SK-N-SH (cell line): Measurements from ENCODE around the gene VSIG8. TPM values are rescaled to one million over a fixed set of nuclear protein-coding genes. Genes with fewer than 3 reads are reported as not detected.

Source experiments
- CTCF ChIA-PET: fragments of 300-600, 350-600 bp; formaldehyde crosslinking; extraction: SDS; loops from one replicate; lab custom pipeline; 2021; lab: Yijun Ruan, JAX
- POLR2A ChIA-PET: fragments of 350-600 bp; sonication (Branson Sonifier 250); formaldehyde crosslinking; extraction: SDS; loops from one replicate; lab custom pipeline; 2020; ENCODE audit warnings: antibody characterized with exemption, inconsistent platforms; lab: Yijun Ruan, JAX
- DNase-seq: peaks from one replicate; pipeline ENCODE4 v3.0.0; 2012
- H2AFZ ChIP-seq: fragments of 200-600 bp; sonication (generic); 2 replicates; pipeline ENCODE4 v1.8.1; 2016; ENCODE audit warnings: antibody characterized with exemption, mild to moderate bottlenecking, low read depth
- H3F3A ChIP-seq: fragments of 200-600 bp; sonication (generic); replicated peaks from 2 replicates; pipeline ENCODE3; 2016; ENCODE audit warnings: antibody characterized with exemption, mild to moderate bottlenecking; ENCODE audit not compliant: insufficient read depth
- H3K27ac ChIP-seq, 2 experiments: fragments of 200-500 bp in 1 of 2; fragments of 200-600 bp in 1 of 2; sonication (Bioruptor generic) in 1 of 2; sonication (generic), shearing (Covaris generic) in 1 of 2; 2 replicates each; pipeline versions ENCODE4 v1.5.1 to v1.6.1; 2014 to 2016; ENCODE audit warnings: low read depth in 2 of 2, inconsistent platforms in 1 of 2, low read length in 1 of 2, mild to moderate bottlenecking in 1 of 2, mixed read lengths in 1 of 2
- H3K27me3 ChIP-seq: fragments of 200-600 bp; sonication (generic), shearing (Covaris generic); 2 replicates; pipeline ENCODE4 v1.6.1; 2016; ENCODE audit warnings: mixed run types; ENCODE audit not compliant: insufficient read depth
- H3K36me3 ChIP-seq, 2 experiments: fragments of 200-500 bp in 1 of 2; fragments of 200-600 bp in 1 of 2; sonication (Bioruptor generic) in 1 of 2; sonication (generic) in 1 of 2; replicated peaks in 1 of 2; 2 replicates each; pipeline versions ENCODE3 to v1.5.1; 2014 to 2016; ENCODE audit warnings: low read length in 1 of 2, mild to moderate bottlenecking in 1 of 2; ENCODE audit not compliant: insufficient read depth in 2 of 2, control insufficient read depth in 1 of 2
- H3K4me1 ChIP-seq, 2 experiments: fragments of 200-500 bp in 1 of 2; fragments of 200-600 bp in 1 of 2; sonication (Bioruptor generic) in 1 of 2; sonication (generic), shearing (Covaris generic) in 1 of 2; 2 replicates each; pipeline versions ENCODE4 v1.5.1 to v1.6.1; 2014 to 2016; ENCODE audit warnings: low read depth in 1 of 2, low read length in 1 of 2, mixed run types in 1 of 2; ENCODE audit not compliant: insufficient read depth in 2 of 2, control insufficient read depth in 1 of 2
- H3K4me2 ChIP-seq: fragments of 200-600 bp; sonication (generic), shearing (Covaris generic); 2 replicates; pipeline ENCODE4 v1.6.1; 2017; ENCODE audit warnings: mixed run types
- H3K4me3 ChIP-seq, 2 experiments: fragments of 200-500 bp in 1 of 2; fragments of 200-600 bp in 1 of 2; sonication (Bioruptor generic) in 1 of 2; sonication (generic), shearing (Covaris generic) in 1 of 2; 2 replicates each; pipeline versions ENCODE4 v1.5.1 to v1.8.1; 2014 to 2016; ENCODE audit warnings: low read depth in 2 of 2, inconsistent platforms in 1 of 2, low read length in 1 of 2, mild to moderate bottlenecking in 1 of 2, mixed read lengths in 1 of 2, moderate library complexity in 1 of 2
- H3K79me2 ChIP-seq: fragments of 200-600 bp; sonication (generic); 2 replicates; pipeline ENCODE4 v1.8.1; 2017; ENCODE audit warnings: mild to moderate bottlenecking; ENCODE audit not compliant: insufficient read depth
- H3K9ac ChIP-seq: fragments of 200-600 bp; sonication (generic); 2 replicates; pipeline ENCODE4 v1.6.1; 2017; ENCODE audit warnings: mixed run types
- H3K9me2 ChIP-seq: fragments of 200-600 bp; sonication (generic); 2 replicates; pipeline ENCODE4 v1.6.1; 2017; ENCODE audit warnings: mixed run types
- H3K9me3 ChIP-seq: fragments of 200-600 bp; sonication (generic); 2 replicates; pipeline ENCODE4 v1.6.1; 2017; ENCODE audit warnings: mixed run types, mild to moderate bottlenecking, moderate library complexity
- H4K20me1 ChIP-seq: fragments of 200-600 bp; sonication (generic); 2 replicates; pipeline ENCODE4 v1.6.1; 2017; ENCODE audit warnings: mild to moderate bottlenecking, mixed run types; ENCODE audit not compliant: insufficient read depth
- FOXM1 ChIP-seq: IDR thresholded peaks from 2 replicates; pipeline ENCODE4 v1.4.0; 2012; ENCODE audit warnings: low read depth, mild to moderate bottlenecking
- GATA2 ChIP-seq: sonication (generic); formaldehyde crosslinking; IDR thresholded peaks from 2 replicates; pipeline ENCODE4 v1.5.0; 2020; ENCODE audit warnings: mild to moderate bottlenecking, missing genetic modification reagents
- IRF3 ChIP-seq: fragments of 150-350 bp; IDR thresholded peaks from 2 replicates; pipeline ENCODE4 v1.6.1; 2016; ENCODE audit warnings: mild to moderate bottlenecking, low read depth, low read length
- NRF1 ChIP-seq: IDR thresholded peaks from 2 replicates; pipeline ENCODE4 v1.6.1; 2012; ENCODE audit warnings: low read depth, mild to moderate bottlenecking, low read length
- RCOR1 ChIP-seq: fragments of 150-350 bp; IDR thresholded peaks from 2 replicates; pipeline ENCODE4 v1.6.1; 2017; ENCODE audit warnings: antibody characterized with exemption, low read length
- REST ChIP-seq: IDR thresholded peaks from 2 replicates; pipeline ENCODE4 v1.6.1; 2012; ENCODE audit warnings: mild to moderate bottlenecking, low read depth, low read length, moderate library complexity
- RXRA ChIP-seq: IDR thresholded peaks from 2 replicates; pipeline ENCODE4 v1.4.0; 2012; ENCODE audit warnings: low read depth, mild to moderate bottlenecking, borderline replicate concordance
- TCF12 ChIP-seq: IDR thresholded peaks from 2 replicates; pipeline ENCODE4 v1.4.0; 2012
- YY1 ChIP-seq: IDR thresholded peaks from 2 replicates; pipeline ENCODE4 v1.4.0; 2012; ENCODE audit warnings: low read depth, mild to moderate bottlenecking
- ZBTB33 ChIP-seq: IDR thresholded peaks from 2 replicates; pipeline ENCODE4 v1.4.0; 2012; ENCODE audit warnings: low read depth, borderline replicate concordance
- whole genome bisulfite sequencing: methylation state at CpG from one replicate; pipeline ENCODE4 v1.1.6; 2017; ENCODE audit warnings: low lambda C conversion rate; 5-methylcytosine and 5-hydroxymethylcytosine counted together
- polyA plus RNA-seq, 3 experiments: library from polyadenylated mRNA; depleted of rRNA; stranded (reverse); fragments of >200 nt; gene quantifications; 2 replicates each; pipeline ENCODE4 v1.2.3, GENCODE V29; 2012
- TF ChIP-seq, protein P1 (sequence below): fragments of 200-600 bp; sonication (generic); IDR thresholded peaks from 2 replicates; pipeline ENCODE4 v1.6.1; 2017; ENCODE audit warnings: antibody characterized with exemption, mild to moderate bottlenecking, moderate library complexity

Gene VSIG8
- polyA plus RNA-seq, 1 of the 3 experiments (the other 2 are of a cell fraction), result not detected

DNA sequence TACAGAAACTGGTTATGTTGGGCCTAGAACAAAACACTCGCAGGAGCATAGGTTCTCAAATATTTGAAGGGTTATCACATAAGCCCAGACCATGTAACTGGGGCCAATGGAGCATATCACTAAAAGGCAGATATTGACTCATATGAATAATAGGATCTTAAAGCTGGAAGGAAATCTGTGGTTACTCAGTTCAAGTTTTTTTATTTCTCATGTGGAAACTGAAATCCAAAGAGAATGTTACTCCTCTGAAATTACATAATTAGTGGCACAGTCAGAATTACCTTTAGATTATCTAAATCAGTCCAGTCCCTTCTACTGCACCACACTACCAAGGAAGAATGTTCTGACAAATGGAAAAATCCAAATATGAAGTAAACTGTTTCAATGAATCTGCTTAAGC is 23.7 kb downstream of the VSIG8 start:
- Histone ChIP-seq H3K27me3 (no peaks in the 10 kb centered on the region), H3K9ac (no peak overlapping the region), H3K79me2 (no peaks in the 10 kb centered on the region), H3K4me2 (no peak overlapping the region), H3K9me3 (no peaks in the 10 kb centered on the region), H3K36me3 (no peaks in the 10 kb centered on the region), H3K9me2 (no peaks in the 10 kb centered on the region), H3K27ac (no peak overlapping the region), H2AFZ (no peak overlapping the region), H4K20me1 (no peaks in the 10 kb centered on the region), H3K4me3 (no peak overlapping the region), H3K4me1 (peaks cover 0 to 3% of the 10 kb centered on the region in 2 experiments; a peak in 1 of 4 replicates), H3F3A (no peaks in the 10 kb centered on the region)
- WGBS, result 90% methylated on average over 1 of the region's 1 CpG
- no peak for TF ChIP-seq NRF1
- TF ChIP-seq FOXM1, result no peak
- TF ChIP-seq RCOR1, result no peak
- no peak for TF ChIP-seq IRF3
- no peak for TF ChIP-seq TCF12
- TF ChIP-seq YY1, result no peak
- TF ChIP-seq ZBTB33, result no peak
- TF ChIP-seq GATA2 (CRISPR knock-in tag), result no peak
- TF ChIP-seq, protein P1, sequence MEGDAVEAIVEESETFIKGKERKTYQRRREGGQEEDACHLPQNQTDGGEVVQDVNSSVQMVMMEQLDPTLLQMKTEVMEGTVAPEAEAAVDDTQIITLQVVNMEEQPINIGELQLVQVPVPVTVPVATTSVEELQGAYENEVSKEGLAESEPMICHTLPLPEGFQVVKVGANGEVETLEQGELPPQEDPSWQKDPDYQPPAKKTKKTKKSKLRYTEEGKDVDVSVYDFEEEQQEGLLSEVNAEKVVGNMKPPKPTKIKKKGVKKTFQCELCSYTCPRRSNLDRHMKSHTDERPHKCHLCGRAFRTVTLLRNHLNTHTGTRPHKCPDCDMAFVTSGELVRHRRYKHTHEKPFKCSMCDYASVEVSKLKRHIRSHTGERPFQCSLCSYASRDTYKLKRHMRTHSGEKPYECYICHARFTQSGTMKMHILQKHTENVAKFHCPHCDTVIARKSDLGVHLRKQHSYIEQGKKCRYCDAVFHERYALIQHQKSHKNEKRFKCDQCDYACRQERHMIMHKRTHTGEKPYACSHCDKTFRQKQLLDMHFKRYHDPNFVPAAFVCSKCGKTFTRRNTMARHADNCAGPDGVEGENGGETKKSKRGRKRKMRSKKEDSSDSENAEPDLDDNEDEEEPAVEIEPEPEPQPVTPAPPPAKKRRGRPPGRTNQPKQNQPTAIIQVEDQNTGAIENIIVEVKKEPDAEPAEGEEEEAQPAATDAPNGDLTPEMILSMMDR, result no peak
- no peak for TF ChIP-seq RXRA
- no peak for TF ChIP-seq REST
- DNase-seq, result no peak
- POLR2A ChIA-PET, result no interaction called here
- CTCF ChIA-PET, result interaction anchor here (1.5 to 4.1 kb wide), 2 partner anchors 12 to 51 kb away, joined by 4 to 22 read pairs; no protein-coding TSS in a partner anchor
